DLD1 (cell line): ENCODE data around the gene CHST12.

Source experiments
- in situ Hi-C: cut with HindIII; loops from 2 replicates; pipeline ENCODE4 v1.10.0; 2017; ENCODE audit warnings: low sequenced_read_pairs

The CHST12 gene

GRCh38 chr7:2494191-2495130 lies 91.0 kb downstream of the CHST12 start:
- in situ Hi-C loops = loop anchor here (25.0 kb wide), 1 partner anchor 118 kb away; no protein-coding TSS in a partner anchor

- in situ Hi-C loops = loop anchor here (25.0 kb wide), 1 partner anchor 117 kb away; no protein-coding TSS in a partner anchor
These were observed 92.2 kb downstream of the CHST12 start for GRCh38 chr7:2495418-2496299.

GRCh38 chr7:2496375-2496774 lies 93.0 kb downstream of the CHST12 start:
- in situ Hi-C loops = loop anchor here (25.0 kb wide), 1 partner anchor 116 kb away; no protein-coding TSS in a partner anchor

DNA sequence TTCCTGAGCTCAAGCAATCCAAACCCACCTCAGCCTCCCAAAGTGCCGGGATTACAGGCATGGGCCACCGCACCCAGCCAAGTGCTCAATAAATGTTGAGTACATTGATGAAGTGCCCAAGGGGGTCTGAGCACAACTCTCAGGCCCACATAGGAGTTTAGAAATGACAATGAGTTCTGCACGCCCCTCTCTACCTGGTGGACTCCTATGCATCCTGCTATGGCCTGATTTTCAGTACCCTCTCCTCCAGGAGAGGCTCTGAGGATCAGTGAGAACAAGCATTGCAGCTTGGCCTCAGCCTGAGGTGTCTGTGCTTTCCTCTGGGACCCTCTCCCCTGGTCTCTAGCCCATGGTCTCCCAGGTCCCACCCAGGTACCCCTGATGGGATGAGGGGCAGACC lies 93.7 kb downstream of the CHST12 start:
- in situ Hi-C loops = loop anchor here (25.0 kb wide), 1 partner anchor 115 kb away; no protein-coding TSS in a partner anchor

DNA sequence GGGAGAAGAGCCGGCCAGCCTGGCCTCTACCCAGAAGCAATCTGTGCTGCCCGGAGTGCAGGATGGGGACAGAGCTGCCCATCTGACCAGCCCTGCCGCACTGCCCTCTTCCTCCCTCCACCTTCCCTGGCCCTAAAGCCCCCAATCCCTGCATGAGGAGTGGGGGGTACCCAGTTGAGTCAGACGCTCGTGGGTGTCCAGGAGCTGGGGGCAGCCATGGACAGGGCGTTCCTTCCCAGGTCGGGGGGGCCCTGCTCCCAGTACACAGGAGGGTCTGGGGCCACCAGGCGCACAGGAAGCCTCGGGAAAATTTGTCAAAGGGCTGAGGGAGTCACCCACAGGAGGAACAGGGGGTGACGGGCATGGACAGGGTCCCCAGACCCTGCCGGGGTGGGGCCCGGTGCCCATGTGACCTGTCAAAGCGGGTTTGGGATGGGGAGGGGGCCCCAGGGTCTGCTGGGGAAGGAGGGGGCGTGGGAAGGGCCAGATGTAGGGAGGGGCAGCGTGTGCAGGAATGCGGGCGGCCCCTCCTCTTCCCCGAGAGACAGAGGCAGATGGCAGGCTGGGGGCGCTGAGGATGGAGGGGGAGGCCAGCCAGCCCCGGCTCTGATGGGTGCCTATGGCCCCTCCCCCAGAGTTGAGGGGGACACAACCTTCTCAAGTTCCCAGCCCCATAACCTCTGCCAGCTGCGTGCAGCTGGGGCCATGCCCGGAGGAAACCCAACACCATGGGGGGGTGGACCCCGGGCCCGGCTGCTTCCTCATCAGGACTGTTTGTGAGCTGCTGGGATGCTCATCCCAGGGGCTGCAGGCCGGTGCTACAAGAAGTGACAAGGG lies 94.3 kb downstream of the CHST12 start:
- in situ Hi-C loops = loop anchor here (25.0 kb wide), 1 partner anchor 115 kb away; no protein-coding TSS in a partner anchor
